NB4 (cell line): Measurements from ENCODE around the gene TNS4.

Experiments
- CTCF ChIP-seq: IDR thresholded peaks from one replicate; pipeline ENCODE4 v1.5.1; 2012; ENCODE audit warnings: low read depth, low read length
- MAX ChIP-seq: IDR thresholded peaks from 2 replicates; pipeline ENCODE4 v1.6.1; 2011; ENCODE audit warnings: low read depth, low read length
- MYC ChIP-seq: IDR thresholded peaks from 2 replicates; pipeline ENCODE4 v1.6.1; 2011; ENCODE audit warnings: low read depth, low read length
- POLR2A ChIP-seq: IDR thresholded peaks from 2 replicates; pipeline ENCODE4 v1.6.1; 2011; ENCODE audit warnings: mild to moderate bottlenecking; ENCODE audit not compliant: insufficient read length; ENCODE audit errors: extremely low read depth

- TF ChIP-seq POLR2A (no peak), MAX (no peak), CTCF (no peak), MYC (no peak)
These were observed 23.9 kb upstream of the TNS4 start for GRCh38 chr17:40525294-40525693.
